Thyroid gland (tissue), 4 donors: ENCODE results near the gene POMT1. TPM values are rescaled to one million over a fixed set of nuclear protein-coding genes. Genes with fewer than 3 reads are reported as not detected.

Source experiments
- DNase-seq, 2 donors: peaks; one replicate each; pipeline ENCODE4 v3.0.0-alpha.2; 2019
- H3K27ac ChIP-seq, 3 donors: fragments of 200-600 bp; sonication (generic); 1 replicate in 2 of 3; 2 replicates in 1 of 3; pipeline ENCODE4 v1.5.1; 2016 to 2019; ENCODE audit warnings: mild to moderate bottlenecking in 1 of 3, moderate library complexity in 1 of 3
- H3K27me3 ChIP-seq: fragments of 200-600 bp; sonication (generic); one replicate; pipeline ENCODE4 v1.5.1; 2019
- H3K36me3 ChIP-seq, 2 donors: fragments of 200-600 bp; sonication (generic); one replicate each; pipeline ENCODE4 v1.5.1; 2016 to 2019
- H3K4me1 ChIP-seq, 2 donors: fragments of 200-600 bp; sonication (generic); one replicate each; pipeline ENCODE4 v1.5.1; 2017 to 2019
- H3K4me3 ChIP-seq, 3 donors: fragments of 200-600 bp; sonication (generic); replicated peaks in 1 of 3; 1 replicate in 2 of 3; 2 replicates in 1 of 3; pipeline ENCODE4 v1.5.1; 2016; ENCODE audit warnings: mild to moderate bottlenecking in 1 of 3
- H3K9me3 ChIP-seq: fragments of 200-600 bp; sonication (generic); one replicate; pipeline ENCODE4 v1.5.1; 2017
- POLR2A ChIP-seq, 2 donors: fragments of 450-650 bp; IDR thresholded peaks; one replicate each; pipeline ENCODE4 v1.6.1; 2017; ENCODE audit warnings: antibody characterized with exemption in 2 of 2, mild to moderate bottlenecking in 2 of 2, moderate library complexity in 1 of 2
- WGBS, 2 donors: methylation state at CpG; one replicate each; pipeline ENCODE4 v1.1.5; 2017; 5-methylcytosine and 5-hydroxymethylcytosine counted together
- intact Hi-C: fragments of 100-400 bp; cut with DNase I; formaldehyde crosslinking; loops from one replicate; pipeline ENCODE4 v1.15.1; 2023
- total RNA-seq, 4 donors: library from RNA; depleted of rRNA; stranded (reverse); fragments of >200 nt; gene quantifications; one replicate each; pipeline ENCODE4 v1.2.3, GENCODE V29; 2016
- TF ChIP-seq, protein P1 (sequence below), 6 experiments: fragments of 200-600 bp in 3 of 6; fragments of 450-650 bp in 3 of 6; sonication (generic) in 3 of 6; IDR thresholded peaks; one replicate each; pipeline ENCODE4 v1.5.1; 2016 to 2019; ENCODE audit warnings: antibody characterized with exemption in 6 of 6, mild to moderate bottlenecking in 2 of 6, inconsistent platforms in 1 of 6, moderate library complexity in 1 of 6

Gene POMT1
- total RNA-seq, 4 donors from 2014 or later = 21.8 to 51.0 (median 33.9) TPM

DNA sequence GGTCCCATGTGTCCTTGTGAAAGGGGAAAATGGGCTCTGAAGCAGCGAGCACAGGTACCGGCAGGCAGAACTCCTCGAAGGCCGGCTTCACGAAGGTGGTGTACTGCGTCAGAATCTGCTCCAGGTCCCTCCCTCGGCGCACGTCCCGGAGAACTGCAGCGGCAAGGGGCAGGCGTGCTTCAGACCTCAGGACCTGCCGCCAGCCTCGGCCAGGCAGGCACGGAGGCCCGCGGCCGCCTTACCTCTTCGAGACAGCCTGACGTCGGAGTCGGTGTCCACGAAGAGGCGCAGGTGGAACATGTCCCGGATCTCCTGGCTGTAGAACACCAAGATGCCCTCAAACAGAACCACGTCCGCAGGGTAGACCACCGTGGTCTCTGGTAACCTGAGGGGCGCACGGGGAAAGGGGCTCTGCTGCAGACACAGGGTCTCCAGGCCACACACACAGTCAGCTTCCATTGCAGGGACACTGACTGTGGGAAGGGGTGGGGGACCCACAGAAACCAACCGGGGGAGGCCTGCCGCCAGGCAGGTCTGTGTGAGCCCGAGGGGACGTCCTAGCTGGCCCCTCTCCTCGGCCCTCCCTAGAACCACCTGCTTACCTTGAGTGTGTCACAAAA, 26.3 kb downstream of the POMT1 start:
- Histone ChIP-seq H3K36me3 (peaks cover 36 to 37% of the 10 kb centered on the region in 2 donors), H3K4me1 (peaks cover 11 to 14% of the 10 kb centered on the region in 2 donors), H3K27ac (no peak overlapping the region), H3K27me3 (no peaks in the 10 kb centered on the region), H3K9me3 (no peaks in the 10 kb centered on the region), H3K4me3 (no peak overlapping the region)
- 96 to 98% methylated on average over 30 to 35 of the region's 35 CpGs for WGBS, 2 donors
- TF ChIP-seq POLR2A (IDR thresholded peaks at IDR 0.05) = no peak
- TF ChIP-seq, protein P1, sequence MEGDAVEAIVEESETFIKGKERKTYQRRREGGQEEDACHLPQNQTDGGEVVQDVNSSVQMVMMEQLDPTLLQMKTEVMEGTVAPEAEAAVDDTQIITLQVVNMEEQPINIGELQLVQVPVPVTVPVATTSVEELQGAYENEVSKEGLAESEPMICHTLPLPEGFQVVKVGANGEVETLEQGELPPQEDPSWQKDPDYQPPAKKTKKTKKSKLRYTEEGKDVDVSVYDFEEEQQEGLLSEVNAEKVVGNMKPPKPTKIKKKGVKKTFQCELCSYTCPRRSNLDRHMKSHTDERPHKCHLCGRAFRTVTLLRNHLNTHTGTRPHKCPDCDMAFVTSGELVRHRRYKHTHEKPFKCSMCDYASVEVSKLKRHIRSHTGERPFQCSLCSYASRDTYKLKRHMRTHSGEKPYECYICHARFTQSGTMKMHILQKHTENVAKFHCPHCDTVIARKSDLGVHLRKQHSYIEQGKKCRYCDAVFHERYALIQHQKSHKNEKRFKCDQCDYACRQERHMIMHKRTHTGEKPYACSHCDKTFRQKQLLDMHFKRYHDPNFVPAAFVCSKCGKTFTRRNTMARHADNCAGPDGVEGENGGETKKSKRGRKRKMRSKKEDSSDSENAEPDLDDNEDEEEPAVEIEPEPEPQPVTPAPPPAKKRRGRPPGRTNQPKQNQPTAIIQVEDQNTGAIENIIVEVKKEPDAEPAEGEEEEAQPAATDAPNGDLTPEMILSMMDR (IDR thresholded peaks at IDR 0.05) = no peak
- intact Hi-C loops = no loop called here
- DNase-seq = no peak

DNA sequence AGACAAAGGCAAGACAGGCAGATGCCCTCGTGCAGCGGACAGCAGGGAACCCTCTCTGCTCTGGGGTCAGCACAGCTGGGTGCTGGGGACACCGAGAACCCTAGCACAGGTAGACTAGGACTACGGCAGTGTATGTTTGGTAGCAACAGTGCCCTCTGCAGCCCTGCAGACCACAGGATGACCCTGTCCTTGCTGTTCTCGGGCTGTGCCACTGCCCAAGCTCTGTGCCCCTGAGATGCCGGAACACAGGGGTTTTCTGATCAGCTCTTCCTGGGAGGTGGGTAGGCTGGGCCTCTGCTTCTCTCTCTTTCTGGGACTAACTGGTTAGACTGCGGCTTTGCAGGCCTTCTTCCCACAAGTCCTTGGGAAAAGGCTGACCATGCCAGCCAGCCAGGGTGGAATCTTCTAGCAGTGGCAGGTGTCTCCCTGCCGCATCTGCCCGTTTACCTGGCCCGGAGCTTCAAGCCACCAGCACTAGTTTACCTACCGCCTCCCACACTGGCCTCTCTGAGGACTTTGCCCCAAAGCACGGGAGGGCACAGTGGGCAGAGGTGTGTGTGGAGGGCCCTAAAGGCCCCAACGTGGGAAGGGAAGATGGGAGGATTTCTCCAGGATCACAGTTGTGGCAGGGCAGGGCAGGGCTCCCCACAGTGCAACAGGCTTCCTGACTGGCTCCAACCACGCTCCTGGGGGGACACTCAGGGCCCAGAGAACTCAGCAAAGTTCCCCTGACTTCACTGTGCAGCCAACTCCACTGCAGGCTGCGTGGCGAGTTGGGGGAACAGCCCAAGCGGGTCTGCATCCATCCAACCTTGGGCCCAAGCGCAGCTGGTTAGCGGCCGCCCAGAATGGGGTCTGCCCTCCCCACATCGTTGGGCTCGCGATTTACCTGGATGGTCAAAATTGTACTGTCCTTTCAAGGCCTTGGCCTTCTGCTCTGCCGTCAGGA, 27.2 kb downstream of the POMT1 start:
- H3K27ac ChIP-seq = peak overlapping the region in 2 of 3 donors; percentile 70 to 89
- H3K4me3 ChIP-seq = peak overlapping the region in 2 of 3 donors; percentile 91 to 98
- H3K27me3 ChIP-seq = no peaks in the 10 kb centered on the region
- no peak for TF ChIP-seq POLR2A (IDR thresholded peaks at IDR 0.05)
- TF ChIP-seq, protein P1 (IDR thresholded peaks at IDR 0.05) = no peak
- intact Hi-C loops = no loop called here
- no peaks in the 10 kb centered on the region for H3K9me3 ChIP-seq
- 61 to 72% methylated on average over 10 to 24 of the region's 24 CpGs for WGBS, 2 donors
- DNase-seq = no peak
- peaks cover 13 to 14% of the 10 kb centered on the region in 2 donors for H3K4me1 ChIP-seq
- H3K36me3 ChIP-seq = peaks cover 30 to 31% of the 10 kb centered on the region in 2 donors

DNA sequence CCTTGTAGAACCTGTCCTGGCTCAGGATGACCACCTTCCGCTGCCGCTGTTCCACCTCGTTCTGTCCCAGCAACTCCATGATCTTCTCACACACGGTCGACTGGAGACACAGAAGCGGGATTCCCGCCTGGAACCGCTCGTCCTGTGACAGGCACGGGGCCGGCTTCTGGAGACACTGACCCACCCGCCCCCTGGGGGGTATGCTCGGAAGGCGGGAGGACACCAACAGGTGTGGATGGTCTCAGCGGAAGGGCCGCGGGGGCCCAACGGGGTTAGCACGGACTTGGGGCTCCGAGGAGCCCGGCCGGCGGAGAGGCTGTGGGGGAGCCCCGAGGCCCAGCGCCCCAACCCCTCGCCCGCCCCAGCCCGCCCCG, 27.8 kb downstream of the POMT1 start:
- no peak for TF ChIP-seq POLR2A (IDR thresholded peaks at IDR 0.05)
- TF ChIP-seq, protein P1 (IDR thresholded peaks at IDR 0.05) = peak in 1 of 6 experiments; percentile 14
- 0 to 10% methylated on average over 10 to 12 of the region's 29 CpGs for WGBS, 2 donors
- intact Hi-C loops = no loop called here
- Histone ChIP-seq H3K9me3 (no peaks in the 10 kb centered on the region), H3K27ac (peak overlapping the region; percentile 27 to 89 (median 70)), H3K27me3 (no peaks in the 10 kb centered on the region), H3K4me3 (peak overlapping the region; percentile 80 to 98 (median 91)), H3K36me3 (peaks cover 24 to 25% of the 10 kb centered on the region in 2 donors), H3K4me1 (peaks cover 14 to 15% of the 10 kb centered on the region in 2 donors)
- peak; percentile 75 to 76 for DNase-seq

DNA sequence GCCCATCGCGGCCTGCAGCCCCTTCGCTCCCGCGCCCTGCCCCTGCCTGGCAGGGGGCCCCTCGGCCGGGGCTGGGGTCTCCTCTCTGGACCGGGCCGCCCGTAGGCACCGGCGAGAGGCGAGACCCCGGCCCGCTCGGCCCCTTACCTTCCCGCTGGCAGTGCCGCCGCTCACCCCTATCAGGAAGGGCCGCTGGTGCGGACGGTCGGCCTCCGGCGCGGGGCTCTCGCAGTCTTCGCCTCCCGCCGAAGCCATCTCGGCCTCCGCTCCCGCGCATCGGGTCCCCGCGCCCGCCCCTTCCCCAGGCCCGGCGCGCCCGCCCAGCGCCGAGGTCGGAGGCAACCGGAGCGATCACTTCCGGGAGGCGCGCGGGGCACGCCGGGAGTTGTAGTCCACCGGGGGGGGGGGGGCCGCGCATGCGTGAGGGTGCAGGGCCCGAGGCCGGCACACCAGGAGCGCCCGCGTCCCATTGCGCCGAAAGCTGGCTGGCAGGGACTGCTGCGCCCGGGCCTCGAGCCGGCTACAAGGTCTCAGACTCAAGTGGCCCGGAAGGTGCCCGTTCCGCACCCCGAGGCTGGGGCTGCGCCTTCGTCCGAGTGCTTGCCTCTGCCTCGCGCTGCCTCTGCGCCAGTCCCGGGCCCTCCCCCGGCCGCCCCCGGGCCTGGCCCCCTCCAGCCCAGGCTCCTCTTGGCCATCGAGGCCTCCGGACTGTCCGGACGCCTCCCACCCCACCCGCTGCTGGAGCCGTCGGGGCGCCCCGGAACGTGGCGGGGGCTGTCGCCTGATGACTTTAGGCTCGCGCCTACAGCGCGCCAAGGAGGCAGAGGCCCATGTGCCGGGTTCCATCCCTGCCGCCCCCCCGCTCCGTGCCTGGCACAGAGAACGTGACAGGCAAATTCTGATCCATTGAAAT, 28.5 kb downstream of the POMT1 start, which contains the start of gene UCK1:
TSS of gene UCK1 (minus strand) at position 344 of the 913 bp plus-strand sequence. CDS start at position 255, 89 bp downstream.
- peak in 1 of 2 donors; percentile 80 for TF ChIP-seq POLR2A (IDR thresholded peaks at IDR 0.05)
- TF ChIP-seq, protein P1 (IDR thresholded peaks at IDR 0.05) = no peak
- DNase-seq = peak; percentile 76
- WGBS, 2 donors = 20 to 35% methylated on average over 2 to 19 of the region's 103 CpGs
- Histone ChIP-seq H3K9me3 (no peaks in the 10 kb centered on the region), H3K4me3 (peak within 1 kb of the TSS; percentile 80 to 98 (median 91)), H3K36me3 (peaks cover 18% of the 10 kb centered on the region in 2 donors), H3K27me3 (no peaks in the 10 kb centered on the region), H3K27ac (peak within 1 kb of the TSS; percentile 65 to 89 (median 70)), H3K4me1 (peaks cover 14 to 15% of the 10 kb centered on the region in 2 donors)
- intact Hi-C loops = no loop called here
